ENCODE results near the gene MAN1C1. TPM values are rescaled to one million over a fixed set of nuclear protein-coding genes. Genes with fewer than 3 reads are reported as not detected.

MAN1C1 gene
- total RNA-seq, 1 donor from 2014 or later: 0.20 TPM

DNA sequence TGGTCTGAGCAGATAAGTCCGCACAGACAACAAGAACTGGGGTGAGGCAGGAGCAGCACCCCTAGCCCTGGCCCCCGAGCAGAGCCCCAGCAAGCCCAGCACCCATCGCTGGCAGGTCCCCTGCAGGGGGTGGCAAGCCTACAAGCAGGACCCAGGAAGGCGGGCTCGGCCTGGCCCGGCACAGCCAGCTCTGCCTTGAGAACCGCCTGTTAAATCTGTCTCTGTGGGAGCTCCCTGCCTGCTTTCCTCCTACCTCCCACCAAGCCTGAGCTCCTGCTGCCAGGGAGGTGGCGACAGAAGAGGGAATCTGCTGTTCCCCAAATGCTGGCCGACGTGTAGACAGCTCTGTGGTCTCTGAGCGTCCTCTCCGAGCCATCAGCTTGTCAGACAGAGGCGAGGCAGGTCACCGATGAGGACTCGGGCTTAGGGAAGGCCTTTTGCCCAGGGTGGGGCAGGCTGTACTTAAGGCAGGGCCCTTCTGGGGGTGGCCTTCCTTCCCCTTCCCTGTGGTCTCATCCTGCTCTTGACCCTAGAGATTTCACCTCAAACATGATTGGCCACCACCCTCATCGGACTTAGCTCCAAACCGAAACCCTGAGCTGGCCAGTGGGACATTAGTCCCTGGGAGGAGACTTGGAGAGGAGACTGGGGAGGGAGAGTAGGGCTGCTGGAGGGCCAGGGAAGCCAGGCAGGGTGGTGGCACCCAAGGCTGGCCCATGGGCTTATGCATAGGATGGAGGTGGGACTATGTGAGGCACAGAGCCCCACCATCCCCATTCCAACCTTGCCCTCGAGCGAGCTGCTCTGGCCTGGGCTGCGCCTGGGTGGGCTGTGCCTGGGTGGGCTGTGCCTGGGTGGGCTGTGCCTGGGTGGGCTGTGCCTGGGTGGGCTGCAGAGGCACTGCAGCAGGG lies 191.1 kb downstream of the MAN1C1 start:
- Mint-ChIP-seq H3K27ac (no peak overlapping the region), H3K36me3 (ENCODE audit: low read depth) (peaks cover 14% of the 10 kb centered on the region), H3K4me3 (no peak overlapping the region), H3K4me1 (peaks cover 26% of the 10 kb centered on the region), H3K9me3 (no peaks in the 10 kb centered on the region), H3K27me3 (no peaks in the 10 kb centered on the region)
- ChIA-PET CTCF (no interaction called here), POLR2A (no interaction called here)
- intact Hi-C loops (cut with micrococcal nuclease): no loop called here
- ATAC-seq (ENCODE audit: low read depth) (no peak), DNase-seq (no peak)
- TF ChIP-seq CTCF (IDR thresholded peaks at IDR 0.05): no peak

DNA sequence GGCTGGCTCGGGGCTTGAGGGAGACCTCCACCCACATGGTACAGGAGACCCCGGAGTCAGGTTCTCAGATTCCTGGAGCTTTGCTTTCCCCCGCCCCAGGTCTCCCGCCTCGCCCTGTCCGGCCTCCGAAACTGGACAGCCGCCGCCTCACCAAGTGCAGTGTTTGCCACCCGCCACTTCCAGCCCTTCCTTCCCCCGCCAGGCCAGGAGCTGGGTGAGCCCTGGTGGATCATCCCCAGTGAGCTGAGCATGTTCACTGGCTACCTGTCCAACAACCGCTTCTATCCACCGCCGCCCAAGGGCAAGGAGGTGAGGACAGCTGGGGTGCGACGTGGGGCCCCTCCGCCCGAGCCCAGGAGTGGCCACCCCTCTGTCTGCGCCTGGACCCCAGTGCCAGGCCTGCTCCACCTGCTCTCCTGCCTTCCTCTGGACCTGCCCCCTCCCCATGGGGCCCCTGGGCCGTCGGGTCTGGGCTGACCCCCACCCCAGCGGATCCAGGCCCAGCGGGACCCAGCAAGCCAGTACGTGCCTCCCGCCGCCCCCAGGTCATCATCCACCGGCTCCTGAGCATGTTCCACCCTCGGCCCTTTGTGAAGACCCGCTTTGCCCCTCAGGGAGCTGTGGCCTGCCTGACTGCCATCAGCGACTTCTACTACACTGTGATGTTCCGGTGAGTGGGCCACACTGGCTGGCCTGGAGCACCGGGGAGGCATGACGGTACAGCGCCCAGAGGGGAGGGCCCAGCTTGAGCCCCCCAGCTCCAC lies 192.1 kb downstream of the MAN1C1 start:
- POLR2A ChIA-PET: interaction anchor here (3.3 kb wide), 1 partner anchor 12 kb away, joined by 22 read pairs; the partner anchor contains the start of gene MTFR1L
- no peaks in the 10 kb centered on the region for H3K9me3 Mint-ChIP-seq
- no peak overlapping the region for H3K27ac Mint-ChIP-seq

GRCh38 chr1:25809283-25809926 lies 192.8 kb downstream of the MAN1C1 start:
- CTCF ChIA-PET: interaction anchor here (0.9 to 3.5 kb wide), 8 partner anchors 11 to 307 kb away, joined by 3 to 35 read pairs (median 6); no protein-coding TSS in a partner anchor
- peaks cover 22% of the 10 kb centered on the region for H3K4me1 Mint-ChIP-seq
- ATAC-seq (ENCODE audit: low read depth): peak; percentile 54
- H3K27ac Mint-ChIP-seq: peak overlapping the region; percentile 18
- intact Hi-C loops (cut with micrococcal nuclease): no loop called here
- peak overlapping the region; percentile 44 for H3K4me3 Mint-ChIP-seq
- POLR2A ChIA-PET: interaction anchor here (0.6 to 3.3 kb wide), 3 partner anchors 11 to 417 kb away, joined by 3 to 22 read pairs (median 7); partner anchors contain the start of gene MTFR1L
- TF ChIP-seq CTCF (IDR thresholded peaks at IDR 0.05): no peak
- DNase-seq: no peak
- H3K9me3 Mint-ChIP-seq: no peaks in the 10 kb centered on the region
- H3K36me3 Mint-ChIP-seq (ENCODE audit: low read depth): peaks cover 14% of the 10 kb centered on the region
- no peaks in the 10 kb centered on the region for H3K27me3 Mint-ChIP-seq

More for the DNA sequence above, 192.1 kb downstream of the MAN1C1 start:
- ATAC-seq (ENCODE audit: low read depth) (no peak), DNase-seq (no peak)
- intact Hi-C loops (cut with micrococcal nuclease): no loop called here
- no peaks in the 10 kb centered on the region for H3K27me3 Mint-ChIP-seq
- no peak overlapping the region for H3K4me3 Mint-ChIP-seq
- H3K4me1 Mint-ChIP-seq: peaks cover 22% of the 10 kb centered on the region
- no peak for TF ChIP-seq CTCF (IDR thresholded peaks at IDR 0.05)
- CTCF ChIA-PET: interaction anchor here (2.6 to 3.5 kb wide), 2 partner anchors 289 to 304 kb away, joined by 19 to 35 read pairs; no protein-coding TSS in a partner anchor
- peaks cover 14% of the 10 kb centered on the region for H3K36me3 Mint-ChIP-seq (ENCODE audit: low read depth)

- Mint-ChIP-seq H3K36me3 (ENCODE audit: low read depth) (peaks cover 17% of the 10 kb centered on the region), H3K27ac (no peak overlapping the region), H3K27me3 (no peaks in the 10 kb centered on the region), H3K9me3 (no peaks in the 10 kb centered on the region), H3K4me3 (peak overlapping the region; percentile 44), H3K4me1 (peaks cover 18% of the 10 kb centered on the region)
- DNase-seq (no peak), ATAC-seq (ENCODE audit: low read depth) (no peak)
- CTCF ChIA-PET: interaction anchor here (0.9 to 3.5 kb wide), 8 partner anchors 11 to 308 kb away, joined by 3 to 35 read pairs (median 6); no protein-coding TSS in a partner anchor
- intact Hi-C loops (cut with micrococcal nuclease): loop anchor here (2.0 to 5.0 kb wide), 4 partner anchors 201 to 571 kb away; no protein-coding TSS in a partner anchor
- POLR2A ChIA-PET: interaction anchor here (0.6 to 3.3 kb wide), 3 partner anchors 11 to 417 kb away, joined by 3 to 22 read pairs (median 7); partner anchors contain the start of gene MTFR1L
- no peak for TF ChIP-seq CTCF (IDR thresholded peaks at IDR 0.05)
Observed at GRCh38 chr1:25809929-25810328, 193.3 kb downstream of the MAN1C1 start.
